ENCODE data around the gene PARD3B. TPM values are rescaled to one million over a fixed set of nuclear protein-coding genes. Genes with fewer than 3 reads are reported as not detected.
A peak's percentile ranks its signal among the peaks of the same experiment; 100 is the strongest.

The PARD3B gene
- polyA plus RNA-seq, 4 donors, result 35.7 to 40.4 (median 37.9) TPM

GRCh38 chr2:204645018-204645773 is 99.9 kb downstream of the PARD3B start:
- no peak for DNase-seq (ENCODE audit: low read depth in 4 of 4, low spot score in 3 of 4)

- DNase-seq (ENCODE audit: low read depth in 4 of 4, low spot score in 3 of 4), result no peak
Measured at GRCh38 chr2:204647626-204648025, 102.4 kb downstream of the PARD3B start.

- no peak for DNase-seq (ENCODE audit: low read depth in 4 of 4, low spot score in 3 of 4)
Measured at GRCh38 chr2:204650611-204651010, 105.3 kb downstream of the PARD3B start.

GRCh38 chr2:204652063-204652462 is 106.8 kb downstream of the PARD3B start:
- DNase-seq (ENCODE audit: low read depth in 4 of 4, low spot score in 3 of 4), result no peak

GRCh38 chr2:204654669-204655068 is 109.4 kb downstream of the PARD3B start:
- DNase-seq (ENCODE audit: low read depth in 4 of 4, low spot score in 3 of 4), result no peak

GRCh38 chr2:204655101-204655500 is 109.8 kb downstream of the PARD3B start:
- DNase-seq (ENCODE audit: low read depth in 4 of 4, low spot score in 3 of 4), result no peak

GRCh38 chr2:204655626-204656025 is 110.4 kb downstream of the PARD3B start:
- no peak for DNase-seq (ENCODE audit: low read depth in 4 of 4, low spot score in 3 of 4)

GRCh38 chr2:204657024-204657423 is 111.7 kb downstream of the PARD3B start:
- DNase-seq (ENCODE audit: low read depth in 4 of 4, low spot score in 3 of 4), result no peak

GRCh38 chr2:204662956-204663355 is 117.7 kb downstream of the PARD3B start:
- DNase-seq (ENCODE audit: low read depth in 4 of 4, low spot score in 3 of 4), result no peak

- DNase-seq (ENCODE audit: low read depth in 4 of 4, low spot score in 3 of 4), result no peak
Measured at GRCh38 chr2:204663816-204664425, 118.6 kb downstream of the PARD3B start.

- DNase-seq (ENCODE audit: low read depth in 4 of 4, low spot score in 3 of 4), result peak in 1 of 4 donors; percentile 13
Measured at GRCh38 chr2:204664708-204665121, 119.4 kb downstream of the PARD3B start.

- no peak for DNase-seq (ENCODE audit: low read depth in 4 of 4, low spot score in 3 of 4)
Measured at GRCh38 chr2:204665207-204665606, 119.9 kb downstream of the PARD3B start.

- DNase-seq (ENCODE audit: low read depth in 4 of 4, low spot score in 3 of 4), result no peak
Measured at GRCh38 chr2:204665771-204666170, 120.5 kb downstream of the PARD3B start.

- no peak for DNase-seq (ENCODE audit: low read depth in 4 of 4, low spot score in 3 of 4)
Measured at GRCh38 chr2:204667990-204668389, 122.7 kb downstream of the PARD3B start.

GRCh38 chr2:204669382-204669781 is 124.1 kb downstream of the PARD3B start:
- DNase-seq (ENCODE audit: low read depth in 4 of 4, low spot score in 3 of 4), result no peak

GRCh38 chr2:204670124-204670523 is 124.8 kb downstream of the PARD3B start:
- DNase-seq (ENCODE audit: low read depth in 4 of 4, low spot score in 3 of 4), result no peak

GRCh38 chr2:204670756-204671155 is 125.5 kb downstream of the PARD3B start:
- no peak for DNase-seq (ENCODE audit: low read depth in 4 of 4, low spot score in 3 of 4)

- no peak for DNase-seq (ENCODE audit: low read depth in 4 of 4, low spot score in 3 of 4)
Measured at GRCh38 chr2:204672772-204673171, 127.5 kb downstream of the PARD3B start.

GRCh38 chr2:204673877-204674276 is 128.6 kb downstream of the PARD3B start:
- no peak for DNase-seq (ENCODE audit: low read depth in 4 of 4, low spot score in 3 of 4)

- DNase-seq (ENCODE audit: low read depth in 4 of 4, low spot score in 3 of 4), result no peak
Measured at GRCh38 chr2:204678031-204678430, 132.8 kb downstream of the PARD3B start.

- DNase-seq (ENCODE audit: low read depth in 4 of 4, low spot score in 3 of 4), result no peak
Measured at GRCh38 chr2:204680576-204680975, 135.3 kb downstream of the PARD3B start.

GRCh38 chr2:204681412-204681811 is 136.1 kb downstream of the PARD3B start:
- DNase-seq (ENCODE audit: low read depth in 4 of 4, low spot score in 3 of 4), result peak in 1 of 4 donors; percentile 23
